GM21786 (cell line): ENCODE results near the gene ZP1.
A peak's percentile ranks its signal among the peaks of the same experiment; 100 is the strongest.
"Not testable (repeated sequence)": the region's sequence is repeated elsewhere in the genome, so short reads cannot be mapped to it uniquely, and the experiment has no call there.

ENCODE experiments used
- ATAC-seq: cut with Tn5 transposase; IDR thresholded peaks from one replicate; pipeline ENCODE4 v1.9.1; 2021; ENCODE audit not compliant: unreplicated experiment

Gene ZP1, protein sequence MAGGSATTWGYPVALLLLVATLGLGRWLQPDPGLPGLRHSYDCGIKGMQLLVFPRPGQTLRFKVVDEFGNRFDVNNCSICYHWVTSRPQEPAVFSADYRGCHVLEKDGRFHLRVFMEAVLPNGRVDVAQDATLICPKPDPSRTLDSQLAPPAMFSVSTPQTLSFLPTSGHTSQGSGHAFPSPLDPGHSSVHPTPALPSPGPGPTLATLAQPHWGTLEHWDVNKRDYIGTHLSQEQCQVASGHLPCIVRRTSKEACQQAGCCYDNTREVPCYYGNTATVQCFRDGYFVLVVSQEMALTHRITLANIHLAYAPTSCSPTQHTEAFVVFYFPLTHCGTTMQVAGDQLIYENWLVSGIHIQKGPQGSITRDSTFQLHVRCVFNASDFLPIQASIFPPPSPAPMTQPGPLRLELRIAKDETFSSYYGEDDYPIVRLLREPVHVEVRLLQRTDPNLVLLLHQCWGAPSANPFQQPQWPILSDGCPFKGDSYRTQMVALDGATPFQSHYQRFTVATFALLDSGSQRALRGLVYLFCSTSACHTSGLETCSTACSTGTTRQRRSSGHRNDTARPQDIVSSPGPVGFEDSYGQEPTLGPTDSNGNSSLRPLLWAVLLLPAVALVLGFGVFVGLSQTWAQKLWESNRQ

DNA sequence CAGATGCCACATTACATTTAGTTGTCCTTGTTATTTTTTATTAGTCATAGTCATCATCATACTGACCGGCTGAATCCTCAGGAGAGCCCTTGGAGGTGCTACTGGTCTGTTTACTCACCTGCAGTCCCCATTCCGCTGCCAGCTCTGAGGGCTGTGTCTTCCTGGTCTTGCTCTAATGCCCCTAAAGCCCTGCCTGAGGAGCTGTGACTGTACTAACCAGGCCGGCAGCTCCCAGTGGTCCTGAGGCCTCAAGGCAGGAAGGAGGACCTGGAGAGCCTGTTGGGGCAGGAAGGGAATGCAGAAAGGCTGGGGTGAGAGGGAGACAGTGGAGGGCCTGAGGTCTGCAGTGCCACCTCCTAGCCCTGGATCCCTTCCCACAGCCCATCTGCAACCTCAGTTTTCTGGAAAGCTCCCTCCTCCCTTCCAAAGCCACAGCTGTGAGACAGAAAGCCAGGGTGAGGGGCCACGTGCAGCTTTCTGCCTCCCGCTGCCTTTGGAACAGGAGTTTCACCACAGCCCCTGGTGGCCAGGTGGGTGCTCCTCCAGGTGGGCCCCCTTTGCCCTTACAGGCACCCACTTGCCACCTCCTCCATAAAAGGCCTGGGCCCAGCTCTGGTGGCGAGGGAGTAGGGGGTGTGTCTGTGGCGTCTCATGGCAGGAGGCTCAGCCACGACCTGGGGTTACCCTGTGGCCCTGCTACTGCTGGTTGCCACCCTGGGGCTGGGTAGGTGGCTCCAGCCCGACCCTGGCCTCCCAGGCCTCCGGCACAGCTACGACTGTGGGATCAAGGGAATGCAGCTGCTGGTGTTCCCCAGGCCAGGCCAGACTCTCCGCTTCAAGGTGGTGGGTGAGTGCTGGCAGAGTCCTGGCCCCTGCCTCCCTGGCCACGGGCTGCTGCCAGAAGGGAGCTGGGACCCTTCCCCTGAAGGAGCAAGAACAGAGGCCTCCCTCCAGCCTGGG lies at the start of gene ZP1:
TSS of gene ZP1 (plus strand) at position 632 of the 960 bp plus-strand sequence. CDS start at position 652, 20 bp downstream.
- no peak for ATAC-seq

GRCh38 chr11:60818057-60818456 lies 49.3 kb upstream of the ZP1 start:
- no peak for ATAC-seq

DNA sequence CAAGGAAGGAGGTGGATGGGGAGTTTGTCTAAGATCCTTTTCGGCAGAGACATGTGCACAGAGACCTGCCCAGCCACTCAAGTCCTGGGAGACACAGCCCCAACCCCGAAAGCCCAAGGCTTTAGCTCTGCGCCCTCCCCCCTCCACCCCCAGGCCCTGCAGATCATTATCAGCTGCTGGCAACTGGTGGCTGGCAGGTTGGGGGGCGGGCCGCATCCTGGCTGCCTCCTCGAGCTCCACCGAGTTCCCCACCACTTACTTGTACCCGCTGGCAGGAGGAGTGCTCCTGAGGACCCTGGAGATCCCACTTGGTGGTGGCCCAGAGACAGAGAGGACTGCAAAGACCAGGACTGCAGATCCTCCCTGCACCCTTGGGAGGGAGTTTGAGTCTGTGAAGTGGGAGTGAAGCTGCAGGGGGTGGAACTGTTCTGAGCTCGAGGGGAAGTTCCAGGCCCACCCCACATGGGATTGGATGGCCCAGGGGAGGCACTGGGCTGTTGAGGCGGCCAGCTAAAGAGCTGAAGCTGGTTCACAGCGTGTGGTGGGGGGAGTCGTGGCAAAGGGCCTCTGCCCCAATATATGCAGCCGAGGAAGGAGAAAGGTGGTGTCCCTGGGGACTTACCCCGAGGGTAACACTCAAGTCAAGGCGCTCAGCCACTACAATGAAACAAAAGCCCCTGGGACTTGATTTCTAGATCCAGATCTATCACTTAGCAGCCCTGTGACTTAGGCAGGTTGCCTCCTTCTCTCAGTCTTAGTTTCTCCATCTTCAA lies 45.3 kb upstream of the ZP1 start:
- ATAC-seq: peak; percentile 51

- not testable (repeated sequence) for ATAC-seq
Observed at GRCh38 chr11:60823745-60824306, 43.5 kb upstream of the ZP1 start.

DNA sequence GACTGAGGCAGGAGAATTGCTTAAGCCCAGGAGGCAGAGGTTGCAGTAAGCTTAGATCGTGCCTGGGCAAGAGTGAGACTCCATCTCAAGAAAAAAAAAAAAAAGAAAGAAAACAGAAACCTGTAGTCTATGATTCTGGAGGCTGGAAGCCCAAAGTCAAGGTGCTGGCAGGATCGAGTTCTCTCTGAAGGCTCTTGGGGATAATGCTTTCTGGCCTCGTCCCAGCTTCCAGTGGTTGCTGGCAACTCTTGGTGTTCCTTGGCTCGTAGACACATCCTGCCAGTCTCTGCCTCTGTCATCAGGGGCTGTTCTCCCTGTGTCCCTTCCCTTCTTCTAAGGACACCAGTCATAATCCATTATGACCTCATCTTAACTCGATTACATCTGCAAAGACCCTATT lies 42.2 kb upstream of the ZP1 start:
- ATAC-seq: no peak

GRCh38 chr11:60825790-60826189 lies 41.6 kb upstream of the ZP1 start:
- ATAC-seq: no peak

DNA sequence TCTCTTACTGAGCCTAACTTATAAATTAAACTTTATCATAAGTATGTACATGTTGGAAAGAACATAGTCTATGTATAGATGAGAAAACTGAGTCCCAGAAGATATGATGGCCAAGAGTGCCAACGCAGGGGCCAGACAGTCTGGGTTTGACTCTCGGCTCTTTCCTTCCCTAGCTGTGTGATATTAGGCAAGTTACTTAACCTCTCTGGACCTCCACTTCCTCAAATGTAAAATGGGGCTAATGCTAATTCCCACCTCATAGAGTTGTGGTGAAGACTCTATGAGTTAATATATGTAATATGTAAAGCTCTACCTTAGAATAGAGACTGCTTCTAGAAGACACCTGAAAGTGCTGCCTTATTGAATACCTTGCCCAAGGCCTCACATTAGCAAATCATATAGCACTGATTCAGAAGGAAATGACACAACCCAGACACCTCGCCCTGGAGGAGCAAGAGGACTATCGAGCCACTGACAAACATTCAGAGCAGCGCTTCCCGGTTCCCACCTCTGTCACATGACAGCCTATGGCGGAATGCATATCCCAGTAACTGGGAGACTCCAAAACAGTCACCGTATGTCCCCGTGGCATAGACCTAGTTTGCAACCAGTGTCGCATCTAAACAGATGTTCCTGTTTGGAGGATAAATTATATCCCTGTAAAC lies 36.7 kb upstream of the ZP1 start:
- ATAC-seq: no peak

DNA sequence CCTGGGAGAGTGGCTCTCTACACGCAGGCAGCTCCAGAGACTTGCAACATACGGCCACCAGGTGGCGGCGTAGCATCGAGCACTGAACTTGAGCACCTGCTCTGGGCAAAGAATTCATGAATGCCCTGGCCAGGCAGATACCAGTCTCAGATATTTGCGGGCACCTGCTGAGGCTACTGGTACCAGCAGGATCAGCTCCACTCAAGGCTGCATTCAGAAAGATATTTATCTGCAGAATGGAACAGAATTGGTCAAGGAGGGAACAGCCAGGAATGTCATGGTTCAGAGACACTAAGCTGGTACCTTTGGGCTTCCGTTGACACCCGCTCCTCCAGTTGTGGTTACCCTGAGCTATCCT lies 36.2 kb upstream of the ZP1 start:
- peak; percentile 81 for ATAC-seq

DNA sequence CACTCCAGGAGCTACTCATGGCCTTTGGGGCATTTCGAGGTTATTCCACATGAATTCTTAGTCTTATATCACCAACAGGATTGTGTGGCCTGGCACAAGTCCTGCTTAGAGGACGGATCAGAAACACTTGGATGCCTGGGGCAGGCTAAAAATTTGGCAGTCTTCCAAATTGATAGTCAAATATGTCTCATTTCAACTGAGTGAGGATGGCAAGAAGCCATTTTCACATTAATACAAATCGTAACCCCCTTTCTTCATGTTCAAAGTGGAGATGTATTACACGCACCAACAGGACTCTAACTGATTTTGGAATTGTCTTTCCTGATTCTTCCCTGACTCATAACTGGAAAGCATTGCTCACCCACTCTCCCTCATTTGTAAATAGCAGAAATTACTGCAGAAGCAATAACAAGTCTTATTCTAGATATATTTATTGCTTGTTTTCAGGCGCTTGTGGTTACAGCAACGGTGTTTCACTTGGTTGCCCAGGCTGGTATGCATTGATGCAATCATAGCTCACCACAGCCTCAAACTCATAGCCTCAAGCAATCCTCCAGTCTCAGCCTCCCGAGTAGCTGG lies 35.8 kb upstream of the ZP1 start:
- ATAC-seq: no peak

GRCh38 chr11:60834742-60835533 lies 32.4 kb upstream of the ZP1 start:
- ATAC-seq: no peak

- ATAC-seq: no peak
Observed at GRCh38 chr11:60835534-60835846, 31.9 kb upstream of the ZP1 start.

- no peak for ATAC-seq
Observed at GRCh38 chr11:60836866-60837515, 30.4 kb upstream of the ZP1 start.

DNA sequence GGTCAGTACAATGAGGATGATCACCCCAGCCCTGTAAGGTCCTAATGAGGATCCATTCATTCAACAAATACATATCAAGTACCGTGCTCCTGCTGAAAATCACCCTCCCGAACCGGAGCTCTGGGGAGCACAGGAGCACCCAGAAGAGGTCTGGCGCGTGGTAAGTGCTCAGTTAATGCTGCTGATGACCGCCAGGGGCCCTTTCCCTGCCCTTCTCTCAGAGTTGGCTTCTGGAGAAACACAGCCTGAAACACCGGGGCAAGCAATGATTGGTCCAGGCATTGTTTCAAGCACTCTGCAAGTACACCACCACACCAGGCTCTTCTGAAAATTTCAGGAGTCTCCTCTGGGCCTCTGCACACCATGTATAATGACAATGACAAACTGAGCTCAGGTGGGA lies 29.2 kb upstream of the ZP1 start:
- no peak for ATAC-seq

DNA sequence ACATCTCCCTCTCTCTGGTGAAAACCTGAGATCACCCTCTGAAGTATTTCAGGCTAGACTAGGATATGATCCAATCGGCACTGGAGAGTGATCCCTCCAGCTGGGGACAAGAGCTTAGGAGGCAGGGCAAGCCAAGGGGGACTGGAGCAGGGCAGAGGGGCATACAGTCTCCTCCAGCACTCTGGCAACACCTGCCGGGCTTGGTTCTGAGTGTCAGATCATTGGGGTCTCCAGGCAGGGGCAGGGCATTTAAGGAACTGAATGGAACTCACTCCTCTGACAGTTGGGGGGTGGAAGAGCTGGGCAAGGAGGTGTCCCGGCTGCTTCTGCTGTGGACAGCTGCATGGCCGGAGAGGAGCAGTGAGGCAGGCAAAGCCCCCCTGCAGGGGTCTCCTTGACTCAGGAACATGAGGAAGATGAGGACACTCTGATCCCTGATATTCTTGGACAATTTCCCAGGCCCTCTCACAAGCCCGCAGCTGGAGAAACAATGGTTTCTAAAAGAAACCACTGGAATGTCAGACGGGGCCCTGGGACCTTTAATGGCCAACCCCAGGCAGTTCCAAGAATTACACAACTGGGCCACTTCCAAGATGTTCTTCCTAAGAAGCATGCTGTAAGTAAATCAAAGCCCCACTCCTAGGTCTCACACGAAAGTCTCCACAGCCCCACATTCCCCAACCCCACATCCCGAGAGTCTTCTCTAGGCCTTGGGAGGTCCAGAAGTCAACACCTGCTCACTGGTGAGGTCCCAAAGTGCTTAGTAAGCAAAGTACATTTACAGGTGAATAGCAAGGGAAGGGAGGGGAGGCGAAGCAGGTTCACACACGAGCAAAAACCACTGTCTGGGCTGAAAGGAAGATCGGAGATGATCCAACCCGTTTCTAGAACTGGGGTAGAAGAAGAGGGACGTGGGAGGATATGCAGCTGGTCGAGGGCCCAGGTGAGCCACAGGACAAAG lies 26.6 kb upstream of the ZP1 start:
- ATAC-seq: no peak

GRCh38 chr11:60841797-60842667 lies 25.3 kb upstream of the ZP1 start, which contains the start of gene CCDC86:
CCDC86 (plus strand) TSS chr11:60842113; CDS start chr11:60842125, 12 bp downstream.
- peak; percentile 68 for ATAC-seq
